SW480 (cell line): ENCODE data around the gene FBXO28.
"Not testable (repeated sequence)": the region's sequence is repeated elsewhere in the genome, so short reads cannot be mapped to it uniquely, and the experiment has no call there.

Source experiments
- DNase-seq: peaks from one replicate; pipeline ENCODE4 v3.0.0-alpha.2; 2016; ENCODE audit warnings: low spot score

The FBXO28 gene

GRCh38 chr1:224113918-224114786, at the start of gene FBXO28:
TSS of gene FBXO28 (plus strand) at chr1:224114111. CDS start at chr1:224114130, 19 bp downstream.
- DNase-seq = peak; percentile 92

DNA sequence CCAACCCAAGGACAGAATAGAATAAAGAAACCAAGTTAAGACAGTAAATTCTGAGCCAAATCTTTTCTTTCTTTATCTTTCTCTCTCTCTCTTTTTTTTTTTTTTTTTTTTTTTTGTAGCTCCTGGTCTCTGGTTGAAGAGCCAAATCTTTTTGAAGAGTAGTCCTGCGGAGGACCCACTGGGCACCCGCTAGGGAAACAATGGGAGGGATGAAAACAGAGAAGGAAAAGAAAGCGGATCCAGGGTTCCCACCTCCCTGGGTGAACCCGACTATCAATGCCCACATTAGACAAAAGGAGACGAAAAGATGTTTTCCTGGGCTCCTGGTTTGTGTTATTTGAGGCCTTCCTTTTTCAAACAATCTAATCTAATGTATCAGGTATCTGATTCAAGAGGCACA, 49.8 kb upstream of the FBXO28 start:
- DNase-seq = no peak

DNA sequence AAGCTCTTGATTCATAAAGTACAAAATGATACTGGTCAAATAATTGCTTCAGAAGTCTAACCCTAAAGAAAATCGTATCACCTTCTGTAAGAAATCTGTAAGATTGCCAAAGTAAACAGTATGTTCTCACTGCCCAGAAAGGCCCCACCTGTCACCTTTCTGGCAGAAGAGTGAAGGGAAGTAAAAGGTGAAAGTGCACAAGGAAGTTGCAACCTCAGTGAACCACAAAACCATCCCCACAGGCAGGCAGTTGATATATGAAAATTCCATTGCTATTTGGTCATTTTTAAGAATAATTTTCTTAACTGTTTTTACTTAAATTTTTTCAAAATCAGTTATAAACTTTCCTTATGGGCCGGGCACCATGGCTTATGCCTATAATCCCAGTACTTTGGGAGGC, 48.5 kb upstream of the FBXO28 start:
- DNase-seq = no peak

DNA sequence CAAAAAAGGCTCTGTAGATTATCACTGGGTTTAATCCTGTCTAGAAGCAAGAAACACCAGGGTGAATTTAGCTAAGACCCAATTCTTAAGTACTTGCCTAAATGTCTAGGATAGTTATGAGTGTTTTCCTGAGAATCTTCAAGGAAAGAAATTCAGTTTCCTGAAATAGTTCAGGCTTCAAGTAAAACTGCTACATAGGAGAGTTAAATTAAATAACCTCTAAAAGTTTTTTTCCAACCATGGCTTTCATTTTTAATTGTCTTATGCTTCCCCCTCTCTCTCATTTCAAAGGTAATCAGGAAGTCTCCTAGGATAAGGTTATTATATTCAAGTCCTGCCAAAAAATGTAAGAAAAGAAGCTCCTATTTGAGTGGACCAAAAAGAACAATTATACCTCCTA, 46.7 kb upstream of the FBXO28 start:
- no peak for DNase-seq

- DNase-seq = no peak
Observed at GRCh38 chr1:224067621-224068457, 46.1 kb upstream of the FBXO28 start.

- DNase-seq = no peak
Observed at GRCh38 chr1:224068458-224069072, 45.3 kb upstream of the FBXO28 start.

DNA sequence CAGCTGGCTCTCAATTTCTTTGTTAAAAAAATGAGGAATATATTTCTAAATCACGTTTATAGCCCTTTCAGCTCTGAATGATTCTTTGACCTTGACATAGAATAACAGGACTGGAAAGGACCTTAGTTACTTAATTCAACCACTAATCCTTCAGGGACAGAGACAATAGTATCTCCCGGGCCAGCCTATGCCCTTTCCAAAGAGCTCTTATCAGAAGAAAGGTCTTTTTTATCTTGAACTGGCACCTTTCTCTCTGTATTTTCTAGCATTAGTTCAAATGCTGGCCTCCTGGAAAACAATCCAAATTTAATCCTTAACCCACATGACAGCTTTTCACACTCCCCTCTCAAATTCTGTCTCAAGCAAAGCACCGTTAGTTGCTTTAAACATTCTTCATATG, 44.8 kb upstream of the FBXO28 start:
- DNase-seq = no peak

DNA sequence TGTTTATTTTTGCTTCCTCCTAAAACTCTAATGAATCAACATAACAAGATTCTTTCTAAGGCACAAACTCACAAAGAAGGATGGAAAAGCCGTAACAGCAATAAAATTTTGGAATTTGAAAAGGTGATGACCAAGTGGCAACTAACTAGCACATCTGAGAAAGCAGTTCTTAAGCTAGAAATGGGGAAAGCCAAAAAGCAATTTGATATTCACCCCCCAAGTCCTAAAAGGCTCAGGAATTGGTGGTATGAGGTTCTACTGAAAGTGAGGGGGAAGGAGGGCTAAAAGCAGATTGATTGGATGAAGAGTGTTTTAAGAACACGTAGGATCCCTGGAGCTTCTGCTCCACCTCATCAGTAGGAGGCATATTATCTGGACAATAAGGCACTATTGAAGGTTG, 43.4 kb upstream of the FBXO28 start:
- DNase-seq = no peak

DNA sequence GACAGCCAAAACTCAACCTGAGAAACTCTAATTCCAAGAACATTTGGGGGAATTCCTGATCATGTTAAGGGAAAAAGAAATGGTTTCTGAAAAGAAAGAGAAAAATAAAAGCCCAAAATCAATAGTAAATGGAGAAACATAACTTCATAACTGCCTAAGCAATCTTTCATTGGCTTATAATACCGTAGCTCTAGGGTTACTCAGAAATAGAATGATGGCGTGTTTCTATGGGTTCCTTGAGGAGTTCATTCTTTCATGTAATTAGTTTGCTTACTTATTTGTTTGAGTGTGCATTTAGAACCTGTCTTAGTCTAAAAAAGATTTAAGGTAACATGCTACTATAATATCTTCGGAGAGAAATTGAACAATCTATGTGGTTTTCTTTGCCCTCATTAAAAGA, 37.5 kb upstream of the FBXO28 start:
- no peak for DNase-seq

DNA sequence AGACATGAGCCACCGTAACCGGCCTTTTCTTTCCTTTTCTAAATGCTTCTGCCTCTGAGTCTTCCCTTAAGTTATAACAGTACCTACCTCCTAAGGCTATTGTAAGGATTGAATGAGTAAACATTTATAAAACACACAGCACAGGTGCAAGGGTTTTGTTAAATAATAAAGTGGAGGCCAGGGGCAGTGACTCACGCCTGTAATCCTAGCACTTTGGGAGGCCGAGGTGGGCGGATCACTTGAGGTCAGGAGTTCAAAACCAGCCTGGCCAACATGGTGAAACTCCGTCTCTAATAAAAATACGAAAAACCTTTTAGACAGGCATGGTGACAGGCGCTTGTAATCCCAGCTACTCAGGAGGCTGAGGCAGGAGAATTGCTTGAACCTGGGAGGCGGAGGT, 34.3 kb upstream of the FBXO28 start:
- DNase-seq = not testable (repeated sequence)

- no peak for DNase-seq
Observed at GRCh38 chr1:224080115-224080774, 33.7 kb upstream of the FBXO28 start.

- DNase-seq = no peak
Observed at GRCh38 chr1:224081604-224082003, 32.3 kb upstream of the FBXO28 start.

GRCh38 chr1:224082146-224082545, 31.8 kb upstream of the FBXO28 start:
- no peak for DNase-seq

GRCh38 chr1:224084867-224085266, 29.0 kb upstream of the FBXO28 start:
- DNase-seq = no peak

GRCh38 chr1:224085421-224086108, 28.3 kb upstream of the FBXO28 start:
- no peak for DNase-seq

DNA sequence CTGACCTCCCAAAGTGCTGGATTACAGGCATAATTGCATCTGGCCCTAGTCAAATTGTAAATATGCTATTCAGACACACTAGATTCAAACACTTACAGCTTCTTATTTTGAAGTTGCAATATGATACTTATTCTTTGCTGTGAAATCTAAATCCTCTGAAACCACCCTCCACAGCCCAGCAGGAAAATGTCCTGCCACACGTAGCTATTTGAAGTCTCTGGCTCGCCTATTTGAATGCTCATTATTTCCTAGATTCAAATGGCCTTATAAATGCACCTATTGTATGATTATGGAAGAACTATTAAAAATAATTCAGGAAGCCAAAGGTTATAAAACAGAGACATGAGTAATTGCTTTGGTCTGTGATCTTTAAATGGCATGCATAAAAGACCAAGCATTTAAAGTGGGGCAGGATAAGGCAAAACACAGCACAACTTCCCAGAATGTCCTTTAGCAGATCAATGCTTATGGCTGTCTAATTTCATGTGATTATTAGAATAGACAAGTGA, 26.6 kb upstream of the FBXO28 start:
- peak; percentile 60 for DNase-seq

DNA sequence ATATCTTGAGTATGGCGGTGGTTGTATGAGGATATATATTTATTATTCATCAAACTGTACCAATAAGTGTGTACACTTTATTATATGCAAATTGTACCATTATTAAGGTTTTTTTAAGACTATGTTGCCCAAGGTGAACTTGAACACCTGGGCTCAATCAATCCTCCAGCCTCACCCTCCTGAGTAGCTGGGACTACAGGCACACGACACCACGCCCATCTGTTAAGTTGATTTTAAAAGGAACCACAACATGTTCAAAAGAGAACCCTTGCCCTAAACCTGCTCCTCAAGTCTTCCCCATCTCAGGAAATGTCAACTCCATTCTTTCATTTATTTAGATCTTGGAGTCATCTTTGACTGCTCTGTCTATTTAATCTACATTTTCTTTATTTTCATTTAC, 24.3 kb upstream of the FBXO28 start:
- DNase-seq = no peak

DNA sequence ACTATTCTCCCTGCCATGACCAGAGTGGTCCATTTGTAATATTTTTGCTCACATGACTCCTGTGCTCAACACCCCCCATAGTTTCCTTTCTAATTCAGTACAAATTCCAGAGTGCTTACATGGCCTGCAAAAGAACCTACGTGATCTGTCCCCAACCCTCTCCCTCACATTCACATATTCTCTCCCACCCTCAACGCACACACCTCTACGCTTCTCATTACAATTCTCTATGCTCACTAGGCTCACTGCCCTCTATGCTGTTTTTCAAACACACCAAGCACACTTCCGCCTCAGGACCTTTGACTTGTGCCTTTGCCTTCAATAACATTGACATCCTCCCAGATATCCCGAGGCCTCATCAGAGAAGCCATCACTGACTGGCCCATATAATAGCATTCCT, 23.8 kb upstream of the FBXO28 start:
- no peak for DNase-seq

DNA sequence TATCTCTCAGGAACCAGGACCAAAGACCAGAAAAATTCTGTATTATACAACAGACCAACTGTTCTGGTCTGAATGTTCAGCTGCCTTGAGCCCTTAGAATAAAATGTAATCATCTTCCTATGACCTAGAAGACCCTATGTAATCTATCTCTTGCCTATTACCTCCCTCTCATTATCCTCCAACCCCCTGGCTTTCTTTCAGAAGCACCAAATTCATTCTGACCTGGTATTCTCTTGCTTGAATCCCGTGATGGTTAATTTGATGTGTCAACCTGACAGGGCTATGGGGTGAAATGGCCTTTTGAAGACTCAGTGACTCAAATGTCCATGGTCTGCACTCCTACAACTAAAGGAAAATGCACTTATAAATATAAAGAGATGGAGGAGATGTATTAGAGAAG, 21.8 kb upstream of the FBXO28 start:
- no peak for DNase-seq

DNA sequence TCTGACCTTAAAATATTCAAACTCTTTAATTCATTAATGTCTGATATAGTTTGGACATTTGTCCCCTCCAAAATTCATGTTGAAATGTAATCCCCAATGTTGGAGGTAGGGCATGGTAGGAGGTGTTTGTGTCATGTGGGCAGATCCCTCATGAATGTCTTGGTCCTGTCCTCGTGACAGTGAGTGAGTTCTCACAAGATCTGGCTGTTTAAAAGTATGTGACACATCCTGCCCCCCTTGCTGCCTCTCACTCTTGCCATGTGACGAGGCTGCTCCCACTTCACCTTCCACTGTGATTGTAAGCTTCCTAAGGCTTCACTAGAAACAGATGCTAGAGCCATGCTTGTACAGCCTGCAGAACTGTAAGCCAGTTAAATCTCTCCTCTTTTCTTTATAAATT, 21.3 kb upstream of the FBXO28 start:
- DNase-seq = no peak

GRCh38 chr1:224095339-224095738, 18.6 kb upstream of the FBXO28 start:
- no peak for DNase-seq
